ENCODE data around the gene PSD.

- TF ChIP-seq JUNB (CRISPR knock-in tag; conservative IDR thresholded peaks at IDR 0.05): no peak
- no peak for TF ChIP-seq ZNF589 (CRISPR knock-in tag; IDR thresholded peaks at IDR 0.05; ENCODE audit: low read depth)
- TF ChIP-seq, protein P1, sequence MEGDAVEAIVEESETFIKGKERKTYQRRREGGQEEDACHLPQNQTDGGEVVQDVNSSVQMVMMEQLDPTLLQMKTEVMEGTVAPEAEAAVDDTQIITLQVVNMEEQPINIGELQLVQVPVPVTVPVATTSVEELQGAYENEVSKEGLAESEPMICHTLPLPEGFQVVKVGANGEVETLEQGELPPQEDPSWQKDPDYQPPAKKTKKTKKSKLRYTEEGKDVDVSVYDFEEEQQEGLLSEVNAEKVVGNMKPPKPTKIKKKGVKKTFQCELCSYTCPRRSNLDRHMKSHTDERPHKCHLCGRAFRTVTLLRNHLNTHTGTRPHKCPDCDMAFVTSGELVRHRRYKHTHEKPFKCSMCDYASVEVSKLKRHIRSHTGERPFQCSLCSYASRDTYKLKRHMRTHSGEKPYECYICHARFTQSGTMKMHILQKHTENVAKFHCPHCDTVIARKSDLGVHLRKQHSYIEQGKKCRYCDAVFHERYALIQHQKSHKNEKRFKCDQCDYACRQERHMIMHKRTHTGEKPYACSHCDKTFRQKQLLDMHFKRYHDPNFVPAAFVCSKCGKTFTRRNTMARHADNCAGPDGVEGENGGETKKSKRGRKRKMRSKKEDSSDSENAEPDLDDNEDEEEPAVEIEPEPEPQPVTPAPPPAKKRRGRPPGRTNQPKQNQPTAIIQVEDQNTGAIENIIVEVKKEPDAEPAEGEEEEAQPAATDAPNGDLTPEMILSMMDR (IDR thresholded peaks at IDR 0.05 in 2 of 3, conservative IDR thresholded peaks at IDR 0.05 in 1 of 3; ENCODE audit: insufficient read depth in 2 of 3, low read depth in 1 of 3, low read length in 3 of 3): no peak
- TF ChIP-seq, protein P2, sequence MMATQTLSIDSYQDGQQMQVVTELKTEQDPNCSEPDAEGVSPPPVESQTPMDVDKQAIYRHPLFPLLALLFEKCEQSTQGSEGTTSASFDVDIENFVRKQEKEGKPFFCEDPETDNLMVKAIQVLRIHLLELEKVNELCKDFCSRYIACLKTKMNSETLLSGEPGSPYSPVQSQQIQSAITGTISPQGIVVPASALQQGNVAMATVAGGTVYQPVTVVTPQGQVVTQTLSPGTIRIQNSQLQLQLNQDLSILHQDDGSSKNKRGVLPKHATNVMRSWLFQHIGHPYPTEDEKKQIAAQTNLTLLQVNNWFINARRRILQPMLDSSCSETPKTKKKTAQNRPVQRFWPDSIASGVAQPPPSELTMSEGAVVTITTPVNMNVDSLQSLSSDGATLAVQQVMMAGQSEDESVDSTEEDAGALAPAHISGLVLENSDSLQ (IDR thresholded peaks at IDR 0.05): no peak
- no peak for TF ChIP-seq ETV6 (IDR thresholded peaks at IDR 0.05; ENCODE audit: borderline replicate concordance in 1 of 2, low read depth in 2 of 2, low read length in 1 of 2)
- TF ChIP-seq ETV6 (CRISPR knock-in tag; IDR thresholded peaks at IDR 0.05; ENCODE audit: borderline replicate concordance): no peak
- no peak for TF ChIP-seq ATF2 (CRISPR knock-in tag; IDR thresholded peaks at IDR 0.05)
- TF ChIP-seq PHB2 (IDR thresholded peaks at IDR 0.05; ENCODE audit: low read depth): no peak
- TF ChIP-seq ZNF224 (CRISPR knock-in tag; IDR thresholded peaks at IDR 0.05): no peak
Observed at GRCh38 chr10:102449321-102450123, 30.9 kb upstream of the PSD start.
